ENCODE measurements around the gene KIAA1671. TPM values are rescaled to one million over a fixed set of nuclear protein-coding genes. Genes with fewer than 3 reads are reported as not detected.

Gene KIAA1671
- total RNA-seq, 4 donors from 2014 or later: 14.2 to 34.2 (median 22.6) TPM

DNA sequence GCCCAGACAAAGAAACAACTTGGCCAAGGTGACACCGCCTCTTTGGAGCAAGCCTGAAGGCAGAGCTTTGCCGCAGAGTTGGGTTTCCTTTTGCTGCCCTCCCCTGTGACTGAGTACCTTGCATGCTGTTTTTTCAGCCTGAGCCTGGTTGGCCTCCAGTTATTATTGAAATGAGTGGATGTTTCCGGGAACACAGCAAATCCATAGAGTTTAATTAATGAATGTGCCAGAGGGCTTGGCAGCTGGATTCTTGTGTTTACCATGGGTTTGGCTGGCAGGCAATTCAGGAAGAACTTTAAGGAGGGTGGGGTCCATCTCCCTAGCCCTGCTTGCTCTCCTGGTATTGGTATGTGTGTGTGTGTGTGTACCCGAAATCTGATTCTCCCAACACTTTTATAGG lies 181.5 kb downstream of the KIAA1671 start:
- H3K4me3 ChIP-seq: no peak overlapping the region
- no peak for DNase-seq (ENCODE audit: extremely low spot score)
- no peaks in the 10 kb centered on the region for H3K27me3 ChIP-seq
- H3K36me3 ChIP-seq: no peaks in the 10 kb centered on the region
- intact Hi-C loops (cut with DNase I): no loop called here
- peaks cover 0 to 8% (median 3%) of the 10 kb centered on the region in 4 donors for H3K9me3 ChIP-seq
- peaks cover 49 to 91% (median 85%) of the 10 kb centered on the region in 4 donors for H3K4me1 ChIP-seq
- peak; percentile 27 to 49 for TF ChIP-seq POLR2AphosphoS5 (IDR thresholded peaks at IDR 0.05)
- TF ChIP-seq POLR2A (IDR thresholded peaks at IDR 0.05; ENCODE audit: low read depth): no peak
- WGBS: 41% methylated on average over 4 of the region's 4 CpGs
- H3K27ac ChIP-seq (replicated peaks in 1 of 4): peak overlapping the region; percentile 57 to 83 (median 68)

DNA sequence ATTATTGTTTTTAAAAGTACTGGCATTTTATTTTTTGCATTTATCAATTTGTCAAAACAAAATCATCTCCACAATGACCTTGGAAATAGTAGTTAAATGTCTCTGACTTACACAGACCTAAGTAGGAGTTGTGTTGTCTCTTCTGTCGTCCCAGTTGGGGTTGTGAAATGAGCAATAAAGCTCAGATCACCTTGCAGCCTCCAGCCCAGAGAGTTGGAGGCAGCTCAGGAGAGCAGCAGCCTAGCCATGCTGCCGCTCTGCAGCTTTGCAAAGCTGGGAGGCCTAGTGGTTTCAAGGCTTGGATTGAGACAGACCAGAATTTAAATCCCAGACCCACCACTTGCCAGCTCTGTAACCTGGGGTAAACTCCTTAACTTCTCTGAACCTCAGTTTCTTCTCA lies 181.9 kb downstream of the KIAA1671 start:
- no peaks in the 10 kb centered on the region for H3K27me3 ChIP-seq
- intact Hi-C loops (cut with DNase I): no loop called here
- TF ChIP-seq, protein P1, sequence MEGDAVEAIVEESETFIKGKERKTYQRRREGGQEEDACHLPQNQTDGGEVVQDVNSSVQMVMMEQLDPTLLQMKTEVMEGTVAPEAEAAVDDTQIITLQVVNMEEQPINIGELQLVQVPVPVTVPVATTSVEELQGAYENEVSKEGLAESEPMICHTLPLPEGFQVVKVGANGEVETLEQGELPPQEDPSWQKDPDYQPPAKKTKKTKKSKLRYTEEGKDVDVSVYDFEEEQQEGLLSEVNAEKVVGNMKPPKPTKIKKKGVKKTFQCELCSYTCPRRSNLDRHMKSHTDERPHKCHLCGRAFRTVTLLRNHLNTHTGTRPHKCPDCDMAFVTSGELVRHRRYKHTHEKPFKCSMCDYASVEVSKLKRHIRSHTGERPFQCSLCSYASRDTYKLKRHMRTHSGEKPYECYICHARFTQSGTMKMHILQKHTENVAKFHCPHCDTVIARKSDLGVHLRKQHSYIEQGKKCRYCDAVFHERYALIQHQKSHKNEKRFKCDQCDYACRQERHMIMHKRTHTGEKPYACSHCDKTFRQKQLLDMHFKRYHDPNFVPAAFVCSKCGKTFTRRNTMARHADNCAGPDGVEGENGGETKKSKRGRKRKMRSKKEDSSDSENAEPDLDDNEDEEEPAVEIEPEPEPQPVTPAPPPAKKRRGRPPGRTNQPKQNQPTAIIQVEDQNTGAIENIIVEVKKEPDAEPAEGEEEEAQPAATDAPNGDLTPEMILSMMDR (IDR thresholded peaks at IDR 0.05): no peak
- TF ChIP-seq EP300 (IDR thresholded peaks at IDR 0.05) (no peak), POLR2A (IDR thresholded peaks at IDR 0.05; ENCODE audit: low read depth) (no peak), POLR2AphosphoS5 (IDR thresholded peaks at IDR 0.05) (no peak)
- no peak for DNase-seq (ENCODE audit: extremely low spot score)
- WGBS: 67% methylated on average over 2 of the region's 2 CpGs
- H3K9me3 ChIP-seq: peaks cover 0 to 8% (median 3%) of the 10 kb centered on the region in 4 donors
- no peaks in the 10 kb centered on the region for H3K36me3 ChIP-seq
- peak overlapping the region; percentile 57 to 83 (median 68) for H3K27ac ChIP-seq (replicated peaks in 1 of 4)
- H3K4me1 ChIP-seq: peaks cover 51 to 91% (median 87%) of the 10 kb centered on the region in 4 donors
- no peak overlapping the region for H3K4me3 ChIP-seq

DNA sequence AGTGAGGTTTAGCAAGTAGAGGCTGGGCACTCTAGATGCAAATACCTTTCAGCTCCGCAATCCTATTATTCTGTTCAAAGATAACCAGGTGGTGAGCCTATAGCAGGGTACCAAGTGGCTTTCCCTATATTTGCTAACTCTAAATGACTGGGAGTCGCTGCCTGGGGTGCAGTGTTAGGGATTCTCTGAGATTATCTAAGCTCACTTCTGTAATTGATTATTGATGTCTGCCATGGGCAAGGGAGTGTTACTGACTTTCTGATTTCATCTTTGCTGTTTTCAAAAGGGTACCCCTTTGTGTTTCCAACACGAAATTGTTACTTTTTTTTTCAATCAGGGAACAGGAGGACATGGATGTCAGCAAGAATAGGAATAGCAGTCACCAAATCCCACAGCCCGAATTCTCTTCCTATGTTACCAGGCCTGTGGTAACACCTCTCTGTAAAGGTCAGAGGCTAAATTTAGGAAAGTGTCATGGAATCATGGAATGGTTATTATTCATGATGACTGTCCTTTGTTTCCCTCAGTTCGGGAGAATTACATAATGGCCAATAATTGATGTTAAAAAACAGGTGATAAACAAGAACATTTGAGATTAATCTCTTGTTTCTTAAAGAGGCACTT lies 184.5 kb downstream of the KIAA1671 start:
- WGBS: 78% methylated on average over 5 of the region's 5 CpGs
- H3K36me3 ChIP-seq: no peaks in the 10 kb centered on the region
- H3K9me3 ChIP-seq: peaks cover 0 to 8% (median 3%) of the 10 kb centered on the region in 4 donors
- H3K4me1 ChIP-seq: peaks cover 36 to 78% (median 72%) of the 10 kb centered on the region in 4 donors
- no peak for DNase-seq (ENCODE audit: extremely low spot score)
- TF ChIP-seq POLR2AphosphoS5 (IDR thresholded peaks at IDR 0.05): no peak
- TF ChIP-seq, protein P1 (IDR thresholded peaks at IDR 0.05): no peak
- TF ChIP-seq POLR2A (IDR thresholded peaks at IDR 0.05; ENCODE audit: low read depth): no peak
- TF ChIP-seq EP300 (IDR thresholded peaks at IDR 0.05): no peak
- H3K27ac ChIP-seq (replicated peaks in 1 of 4): peak overlapping the region; percentile 57 to 83 (median 68)
- no peaks in the 10 kb centered on the region for H3K27me3 ChIP-seq
- no peak overlapping the region for H3K4me3 ChIP-seq
- intact Hi-C loops (cut with DNase I): no loop called here

DNA sequence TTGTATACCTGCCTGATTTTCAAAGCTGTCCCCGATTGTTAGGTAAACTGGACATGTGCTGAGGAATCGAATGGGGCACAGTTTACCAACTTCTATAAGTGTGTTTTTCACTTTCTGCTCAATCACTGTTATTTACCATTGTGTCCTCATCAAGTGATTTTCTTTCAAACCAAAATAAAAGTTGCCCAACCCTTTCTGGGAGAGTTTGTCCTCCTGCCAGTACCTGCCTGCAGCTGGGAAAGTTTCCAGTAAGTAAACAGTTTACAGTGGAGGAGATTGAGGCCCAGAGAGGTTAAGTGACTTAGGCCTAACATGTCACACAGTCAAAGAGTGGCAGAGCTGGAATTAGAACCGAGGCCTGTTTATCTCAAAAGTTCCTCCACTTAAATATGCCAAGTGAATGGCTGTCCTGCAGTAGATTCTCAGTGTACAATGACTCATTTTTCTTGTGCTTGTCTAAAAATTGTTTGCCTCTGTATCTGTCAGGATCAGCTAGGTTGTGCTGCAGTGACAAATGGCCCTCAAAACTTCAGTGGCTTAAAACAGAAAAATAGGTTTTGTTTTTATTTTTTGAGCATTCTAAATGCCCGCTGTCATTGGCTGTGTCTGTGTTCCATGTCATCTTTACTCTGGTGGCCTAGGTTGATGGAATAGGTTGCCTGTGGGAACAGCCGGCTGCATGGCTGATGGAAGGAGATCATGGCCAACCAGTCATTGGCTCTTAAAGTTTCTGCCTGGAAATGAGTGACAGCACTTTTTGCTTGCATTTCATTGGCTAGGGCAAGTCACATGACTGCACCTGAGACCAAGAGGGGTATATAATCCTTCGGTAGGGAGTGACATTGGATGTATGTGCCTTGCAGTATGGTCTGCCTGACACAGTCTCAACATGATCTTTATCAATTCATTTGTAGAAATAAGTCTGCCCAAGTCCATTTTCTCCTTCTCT lies 185.3 kb downstream of the KIAA1671 start:
- no peaks in the 10 kb centered on the region for H3K27me3 ChIP-seq
- peaks cover 0 to 8% (median 3%) of the 10 kb centered on the region in 4 donors for H3K9me3 ChIP-seq
- intact Hi-C loops (cut with DNase I): no loop called here
- H3K4me3 ChIP-seq: no peak overlapping the region
- WGBS: 83% methylated on average over 6 of the region's 6 CpGs
- TF ChIP-seq POLR2AphosphoS5 (IDR thresholded peaks at IDR 0.05) (peak in 1 of 2 donors; percentile 40), POLR2A (IDR thresholded peaks at IDR 0.05; ENCODE audit: low read depth) (no peak)
- H3K36me3 ChIP-seq: no peaks in the 10 kb centered on the region
- H3K4me1 ChIP-seq: peaks cover 30 to 77% (median 73%) of the 10 kb centered on the region in 4 donors
- DNase-seq (ENCODE audit: extremely low spot score): no peak
- peak overlapping the region; percentile 57 to 83 (median 68) for H3K27ac ChIP-seq (replicated peaks in 1 of 4)

DNA sequence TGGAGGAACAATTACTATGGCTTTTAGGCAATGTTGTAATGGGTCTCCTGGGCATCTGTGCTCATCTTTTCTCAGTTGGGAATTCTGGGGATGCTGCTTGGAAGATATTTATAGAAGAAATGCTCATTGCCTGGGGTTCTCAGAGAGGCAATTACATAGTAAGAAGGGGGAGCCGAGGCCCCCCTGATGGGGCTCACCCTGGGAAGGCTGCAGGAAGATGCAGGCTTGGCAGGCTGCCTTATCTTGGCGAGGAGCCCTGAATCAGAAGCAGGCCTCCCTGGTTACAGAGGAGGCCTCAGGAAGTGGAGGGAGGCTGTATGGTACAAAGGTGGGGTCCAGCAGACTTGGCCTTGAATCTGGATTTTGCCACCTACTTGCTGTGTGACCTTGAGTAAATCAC lies 186.5 kb downstream of the KIAA1671 start:
- DNase-seq (ENCODE audit: extremely low spot score): no peak
- TF ChIP-seq POLR2A (IDR thresholded peaks at IDR 0.05; ENCODE audit: low read depth) (no peak), EP300 (IDR thresholded peaks at IDR 0.05) (no peak), POLR2AphosphoS5 (IDR thresholded peaks at IDR 0.05) (no peak)
- TF ChIP-seq, protein P1 (IDR thresholded peaks at IDR 0.05): no peak
- intact Hi-C loops (cut with DNase I): no loop called here
- H3K27me3 ChIP-seq: no peaks in the 10 kb centered on the region
- H3K4me3 ChIP-seq: no peak overlapping the region
- peaks cover 24 to 72% (median 64%) of the 10 kb centered on the region in 4 donors for H3K4me1 ChIP-seq
- peak overlapping the region; percentile 20 to 83 (median 26) for H3K27ac ChIP-seq (replicated peaks in 1 of 4)
- H3K36me3 ChIP-seq: no peaks in the 10 kb centered on the region
- WGBS: 14% methylated on average over 2 of the region's 2 CpGs
- H3K9me3 ChIP-seq: peaks cover 0 to 8% (median 3%) of the 10 kb centered on the region in 4 donors

Data from esophagus muscularis mucosa (tissue), 4 donors.